AG04449 (cell line): ENCODE measurements around the gene CLCN5.

Experiments used
- CTCF ChIA-PET: fragments of 350-600 bp; formaldehyde crosslinking; extraction: SDS; loops from one replicate; lab custom pipeline; 2021; ENCODE audit warnings: antibody characterized with exemption; lab: Yijun Ruan, JAX
- POLR2A ChIA-PET: fragments of 400-600, 350-600 bp; formaldehyde crosslinking; extraction: SDS; loops from one replicate; lab custom pipeline; 2020; ENCODE audit warnings: antibody characterized with exemption, inconsistent platforms; lab: Yijun Ruan, JAX
- DNase-seq: peaks from one replicate; pipeline ENCODE4 v3.0.0-alpha.2; 2010; ENCODE audit warnings: low read depth, low spot score
- H3K4me3 ChIP-seq: 2 replicates; pipeline ENCODE4 v1.5.1; 2011; ENCODE audit warnings: low read depth, mild to moderate bottlenecking, control low read depth, low read length
- TF ChIP-seq, protein P1 (sequence below): IDR thresholded peaks from one replicate; pipeline ENCODE4 v1.5.1; 2011; ENCODE audit warnings: mild to moderate bottlenecking, moderate library complexity, low read length, control low read depth, inconsistent platforms; ENCODE audit not compliant: insufficient read depth; ENCODE audit errors: missing control alignments

CLCN5 gene

DNA sequence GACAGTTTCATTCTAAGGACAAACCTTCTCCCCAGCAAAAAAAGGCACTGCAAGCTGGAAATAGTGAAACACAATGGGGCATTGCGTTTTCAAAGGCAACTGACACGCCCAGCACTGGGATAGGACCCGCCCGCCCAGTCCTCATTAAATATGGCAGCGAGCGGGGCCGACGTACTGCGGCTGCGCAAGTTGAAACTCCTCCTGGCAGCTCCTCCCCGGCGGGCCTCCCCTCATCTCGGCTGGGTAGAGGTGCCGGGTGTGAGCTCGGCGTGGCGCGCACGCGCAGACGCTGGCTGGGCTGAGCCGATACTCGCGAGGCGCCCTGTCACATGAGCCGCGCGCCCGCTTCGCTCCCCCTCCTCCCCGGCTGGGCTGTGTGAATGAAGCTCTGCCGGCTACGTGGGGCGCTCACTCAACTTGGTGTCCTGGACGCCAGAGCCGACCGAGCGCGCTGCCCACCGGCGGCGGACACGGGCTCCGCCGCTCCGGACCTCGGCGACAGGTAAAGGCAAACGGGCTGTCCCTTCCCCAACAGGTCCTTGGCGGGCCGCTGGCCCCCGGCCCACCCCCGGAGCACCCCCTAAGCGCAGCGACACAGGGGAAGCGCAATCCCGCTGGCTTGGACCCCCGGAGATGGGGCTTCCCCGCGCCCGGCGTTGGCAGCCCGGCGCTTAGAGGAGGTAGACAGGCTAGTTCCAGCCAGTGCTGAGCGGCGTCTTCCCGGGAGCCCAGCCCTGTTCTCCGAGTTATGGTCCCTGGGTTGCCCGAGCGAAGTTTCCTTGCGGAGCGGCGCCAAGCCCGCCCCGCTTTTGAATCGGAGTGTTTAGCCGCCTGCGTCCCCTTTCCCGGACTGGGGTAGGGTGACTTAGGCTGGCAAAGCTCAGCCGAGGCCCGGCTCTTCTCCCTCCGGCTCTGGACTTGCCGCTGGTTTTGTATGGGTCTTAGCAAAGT, at the start of gene CLCN5:
Gene CLCN5 (plus strand): TSS at position 306 of the 951 bp plus-strand sequence. CDS start 2,703 bp downstream, outside the sequence.
- H3K4me3 ChIP-seq = peak within 1 kb of the TSS; percentile 64
- ChIA-PET POLR2A (interaction anchor here (0.9 to 1.0 kb wide), 2 partner anchors 44 to 73 kb away, joined by 3 to 5 read pairs; partner anchors contain the start of gene USP27X), CTCF (interaction anchor here (1.0 to 3.9 kb wide), 6 partner anchors 10 to 657 kb away, joined by 3 to 23 read pairs (median 4); no protein-coding TSS in a partner anchor)
- TF ChIP-seq, protein P1, sequence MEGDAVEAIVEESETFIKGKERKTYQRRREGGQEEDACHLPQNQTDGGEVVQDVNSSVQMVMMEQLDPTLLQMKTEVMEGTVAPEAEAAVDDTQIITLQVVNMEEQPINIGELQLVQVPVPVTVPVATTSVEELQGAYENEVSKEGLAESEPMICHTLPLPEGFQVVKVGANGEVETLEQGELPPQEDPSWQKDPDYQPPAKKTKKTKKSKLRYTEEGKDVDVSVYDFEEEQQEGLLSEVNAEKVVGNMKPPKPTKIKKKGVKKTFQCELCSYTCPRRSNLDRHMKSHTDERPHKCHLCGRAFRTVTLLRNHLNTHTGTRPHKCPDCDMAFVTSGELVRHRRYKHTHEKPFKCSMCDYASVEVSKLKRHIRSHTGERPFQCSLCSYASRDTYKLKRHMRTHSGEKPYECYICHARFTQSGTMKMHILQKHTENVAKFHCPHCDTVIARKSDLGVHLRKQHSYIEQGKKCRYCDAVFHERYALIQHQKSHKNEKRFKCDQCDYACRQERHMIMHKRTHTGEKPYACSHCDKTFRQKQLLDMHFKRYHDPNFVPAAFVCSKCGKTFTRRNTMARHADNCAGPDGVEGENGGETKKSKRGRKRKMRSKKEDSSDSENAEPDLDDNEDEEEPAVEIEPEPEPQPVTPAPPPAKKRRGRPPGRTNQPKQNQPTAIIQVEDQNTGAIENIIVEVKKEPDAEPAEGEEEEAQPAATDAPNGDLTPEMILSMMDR = no peak
- DNase-seq = peak; percentile 56

DNA sequence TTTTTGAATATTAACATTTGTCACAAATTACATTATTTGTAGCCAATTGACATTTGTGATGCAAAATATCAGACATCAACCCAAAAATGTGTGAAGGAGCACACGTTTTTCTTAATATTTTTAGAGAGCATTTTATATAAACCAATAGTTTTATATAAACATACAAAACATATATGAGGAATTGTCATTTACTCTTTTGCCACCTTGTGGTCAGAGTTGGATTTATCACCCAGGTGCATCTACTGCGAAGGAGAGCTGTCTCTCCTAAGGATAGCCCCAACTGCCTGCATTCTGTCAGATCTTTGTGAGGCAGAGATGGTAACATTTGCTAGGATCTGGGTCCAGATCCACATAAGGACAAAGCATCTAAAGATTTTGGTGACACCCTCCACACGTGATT, 45.6 kb upstream of the CLCN5 start:
- ChIA-PET CTCF (interaction anchor here (0.7 to 1.3 kb wide), 3 partner anchors 9 to 731 kb away, joined by 3 to 4 read pairs (median 3); no protein-coding TSS in a partner anchor), POLR2A (no interaction called here)
- no peak for DNase-seq
- TF ChIP-seq, protein P1 = no peak
- no peak overlapping the region for H3K4me3 ChIP-seq

DNA sequence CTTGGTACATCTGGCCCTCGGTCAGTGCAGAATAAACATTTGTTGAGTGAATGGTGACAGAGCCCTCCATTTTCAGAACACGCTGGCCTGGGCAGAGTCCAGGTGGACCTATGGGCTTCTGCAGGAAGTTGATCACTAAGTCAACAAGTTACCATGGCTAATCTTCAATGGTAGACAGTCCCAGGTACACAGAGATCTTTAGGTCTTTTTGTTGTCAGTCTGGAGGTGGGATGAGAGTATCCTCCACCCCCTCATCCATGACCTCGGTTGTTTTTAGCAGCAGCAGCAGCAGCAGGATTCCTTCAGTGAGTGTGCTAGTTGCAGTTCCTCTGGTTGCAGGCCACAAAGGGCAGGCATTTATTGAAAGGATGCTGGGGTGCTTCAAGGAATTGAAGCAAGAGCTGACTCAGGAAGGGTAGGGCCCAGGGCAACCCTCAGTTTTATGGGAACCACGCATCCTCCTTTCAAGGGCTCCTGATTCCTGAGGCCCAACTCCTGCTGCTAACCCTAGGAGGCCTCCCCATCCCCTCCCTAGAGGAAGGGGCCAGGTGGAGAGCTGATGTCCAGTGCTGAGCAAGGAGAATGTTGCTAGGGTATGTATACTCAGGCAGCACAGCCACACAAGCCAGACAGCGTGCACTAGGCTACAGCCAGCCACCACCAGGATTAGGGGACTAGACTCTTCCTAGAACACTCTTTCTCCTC, 44.8 kb upstream of the CLCN5 start:
- no peak overlapping the region for H3K4me3 ChIP-seq
- POLR2A ChIA-PET = no interaction called here
- no peak for DNase-seq
- CTCF ChIA-PET = interaction anchor here (0.7 to 1.3 kb wide), 3 partner anchors 10 to 44 kb away, joined by 3 to 4 read pairs (median 3); no protein-coding TSS in a partner anchor
- TF ChIP-seq, protein P1 = no peak

DNA sequence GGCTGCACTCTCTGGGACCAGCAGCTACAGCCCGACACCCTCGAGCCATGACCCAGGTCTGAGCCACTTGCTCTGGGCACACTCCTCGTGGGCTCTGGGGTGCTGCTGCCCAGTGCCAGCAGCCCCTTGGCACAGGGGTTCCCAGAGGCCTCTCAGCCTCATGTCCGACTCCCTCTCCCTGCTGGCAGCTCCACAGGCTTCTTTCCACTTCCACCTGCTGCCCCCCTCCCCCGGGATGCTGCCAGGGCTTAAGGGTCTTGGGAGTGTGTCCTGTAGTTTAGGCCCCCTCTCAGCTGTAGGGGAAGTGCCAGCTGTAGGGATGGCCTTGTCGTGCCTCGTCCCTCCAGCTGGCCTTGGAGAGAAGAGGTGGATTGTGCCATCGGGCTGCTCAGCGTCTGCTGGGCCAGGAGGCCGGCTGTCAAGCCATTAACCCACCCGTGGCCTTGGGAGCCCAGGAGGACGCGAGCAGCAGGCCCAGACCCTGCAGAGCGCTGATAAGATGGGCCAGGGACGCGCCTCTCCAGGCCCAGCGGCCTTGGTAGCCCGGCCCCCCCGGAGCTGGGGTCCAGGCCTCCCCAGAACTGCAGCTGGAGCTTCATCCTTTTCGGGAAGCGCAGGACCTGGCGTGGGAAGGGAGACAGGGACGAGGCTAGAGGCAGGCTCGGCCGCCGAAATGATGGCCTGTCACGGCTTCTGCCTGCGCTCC, 44.1 kb upstream of the CLCN5 start:
- TF ChIP-seq, protein P1 = no peak
- ChIA-PET POLR2A (interaction anchor here (1.0 kb wide), 1 partner anchor 44 kb away, joined by 5 read pairs; the partner anchor contains the start of gene CLCN5), CTCF (interaction anchor here (1.0 to 1.6 kb wide), 3 partner anchors 10 to 38 kb away, joined by 3 to 7 read pairs (median 4); no protein-coding TSS in a partner anchor)
- no peak for DNase-seq
- H3K4me3 ChIP-seq = peak overlapping the region; percentile 64

DNA sequence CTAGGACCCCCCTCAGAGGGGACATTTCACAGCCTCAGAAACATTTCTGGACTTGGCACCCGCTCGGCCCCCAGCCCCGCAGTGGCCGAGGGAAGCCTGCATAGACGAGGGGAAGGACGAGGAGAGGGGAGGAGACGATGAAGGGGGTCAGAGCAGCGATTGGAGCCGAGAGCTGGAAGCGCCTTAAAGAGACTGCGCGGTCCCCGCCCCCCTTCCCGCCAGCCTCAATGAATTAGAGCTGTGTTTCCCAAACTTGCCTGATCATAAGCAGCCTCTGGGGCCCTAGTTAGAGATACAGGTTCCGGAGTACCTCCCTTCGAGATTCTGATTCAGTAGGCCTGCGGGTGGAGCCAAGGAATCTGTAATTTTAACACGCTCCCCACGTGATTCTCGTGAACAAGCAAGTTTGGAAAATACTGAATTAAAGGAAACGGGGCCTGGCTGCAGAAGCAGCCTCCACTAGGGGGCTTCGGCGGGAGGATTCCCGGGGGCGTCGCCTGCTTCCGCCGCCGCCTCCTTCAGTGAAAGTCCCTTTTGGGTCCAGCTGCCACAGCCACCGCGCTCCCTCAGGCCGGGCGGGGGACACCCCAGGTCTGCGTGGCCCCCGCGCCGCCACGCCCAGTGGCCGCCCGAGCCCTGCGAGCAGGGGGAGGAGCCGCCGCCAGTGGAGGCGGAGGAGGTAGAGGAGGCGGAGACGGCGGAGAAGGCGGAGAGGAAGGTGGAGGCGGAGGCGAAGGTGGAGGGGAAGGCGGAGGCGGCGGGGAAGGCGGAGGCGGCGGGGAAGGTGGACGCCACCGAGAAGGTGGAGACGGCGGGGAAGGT, 43.4 kb upstream of the CLCN5 start, which contains the start of gene USP27X:
Gene USP27X (plus strand): TSS at position 651 of the 822 bp plus-strand sequence. CDS start 824 bp downstream, outside the sequence.
- ChIA-PET CTCF (interaction anchor here (1.0 to 1.6 kb wide), 4 partner anchors 9 to 40 kb away, joined by 3 to 7 read pairs (median 4); no protein-coding TSS in a partner anchor), POLR2A (interaction anchor here (1.0 kb wide), 1 partner anchor 43 kb away, joined by 5 read pairs; the partner anchor contains the start of gene CLCN5)
- peak; percentile 45 for DNase-seq
- TF ChIP-seq, protein P1 = peak; percentile 52
- peak within 1 kb of the TSS; percentile 64 for H3K4me3 ChIP-seq
